ENCODE data around the gene CHST11.
"Not testable (repeated sequence)": the region's sequence is repeated elsewhere in the genome, so short reads cannot be mapped to it uniquely, and the experiment has no call there.

CHST11 gene

DNA sequence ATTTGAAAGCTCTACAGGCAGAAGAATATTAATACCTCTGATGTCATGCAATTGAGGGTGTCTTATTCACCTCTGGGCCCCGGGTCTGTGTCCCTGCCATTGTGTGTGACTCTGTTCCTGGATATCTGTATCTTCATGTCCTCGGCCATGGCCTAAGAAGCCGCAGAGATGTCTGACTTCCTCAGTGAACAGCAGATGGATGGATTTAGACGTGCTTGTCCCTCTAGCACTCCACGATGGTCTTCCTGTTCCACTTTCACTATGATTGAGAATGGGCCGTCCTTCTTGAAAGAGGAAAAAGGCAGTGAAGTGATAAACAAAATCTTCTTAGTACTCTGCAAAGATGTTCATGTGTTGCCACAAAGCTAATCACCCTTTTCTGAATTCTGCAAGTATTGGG, 283.9 kb downstream of the CHST11 start:
- H3K4me3 ChIP-seq (replicated peaks; ENCODE audit: low read depth, low read length) = no peak overlapping the region
- DNase-seq (ENCODE audit: low read depth) = no peak
- TF ChIP-seq, protein P1, sequence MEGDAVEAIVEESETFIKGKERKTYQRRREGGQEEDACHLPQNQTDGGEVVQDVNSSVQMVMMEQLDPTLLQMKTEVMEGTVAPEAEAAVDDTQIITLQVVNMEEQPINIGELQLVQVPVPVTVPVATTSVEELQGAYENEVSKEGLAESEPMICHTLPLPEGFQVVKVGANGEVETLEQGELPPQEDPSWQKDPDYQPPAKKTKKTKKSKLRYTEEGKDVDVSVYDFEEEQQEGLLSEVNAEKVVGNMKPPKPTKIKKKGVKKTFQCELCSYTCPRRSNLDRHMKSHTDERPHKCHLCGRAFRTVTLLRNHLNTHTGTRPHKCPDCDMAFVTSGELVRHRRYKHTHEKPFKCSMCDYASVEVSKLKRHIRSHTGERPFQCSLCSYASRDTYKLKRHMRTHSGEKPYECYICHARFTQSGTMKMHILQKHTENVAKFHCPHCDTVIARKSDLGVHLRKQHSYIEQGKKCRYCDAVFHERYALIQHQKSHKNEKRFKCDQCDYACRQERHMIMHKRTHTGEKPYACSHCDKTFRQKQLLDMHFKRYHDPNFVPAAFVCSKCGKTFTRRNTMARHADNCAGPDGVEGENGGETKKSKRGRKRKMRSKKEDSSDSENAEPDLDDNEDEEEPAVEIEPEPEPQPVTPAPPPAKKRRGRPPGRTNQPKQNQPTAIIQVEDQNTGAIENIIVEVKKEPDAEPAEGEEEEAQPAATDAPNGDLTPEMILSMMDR (IDR thresholded peaks at IDR 0.05; ENCODE audit: low read length, missing control alignments) = no peak

DNA sequence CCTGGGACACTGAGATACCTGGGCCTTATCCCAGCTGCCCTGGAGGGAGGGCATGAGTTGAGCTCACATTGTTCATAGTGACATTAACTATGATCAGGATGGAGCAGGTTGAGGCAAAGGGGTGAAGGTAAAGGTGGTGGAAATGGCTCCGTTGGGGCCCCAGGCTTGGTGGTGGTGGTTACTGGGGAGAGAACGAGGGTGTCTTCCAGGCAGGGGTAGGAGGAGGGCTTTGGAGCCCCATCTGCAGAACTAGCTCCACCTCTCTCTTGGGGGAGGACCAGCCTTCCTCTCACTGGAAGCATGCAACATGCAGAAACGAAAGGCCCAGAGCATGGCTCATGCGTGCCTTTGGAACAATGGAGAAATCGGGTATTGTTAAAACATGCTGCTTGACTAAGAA, 284.3 kb downstream of the CHST11 start:
- H3K4me3 ChIP-seq (replicated peaks; ENCODE audit: low read depth, low read length) = no peak overlapping the region
- no peak for DNase-seq (ENCODE audit: low read depth)
- TF ChIP-seq, protein P1 (IDR thresholded peaks at IDR 0.05; ENCODE audit: low read length, missing control alignments) = no peak

DNA sequence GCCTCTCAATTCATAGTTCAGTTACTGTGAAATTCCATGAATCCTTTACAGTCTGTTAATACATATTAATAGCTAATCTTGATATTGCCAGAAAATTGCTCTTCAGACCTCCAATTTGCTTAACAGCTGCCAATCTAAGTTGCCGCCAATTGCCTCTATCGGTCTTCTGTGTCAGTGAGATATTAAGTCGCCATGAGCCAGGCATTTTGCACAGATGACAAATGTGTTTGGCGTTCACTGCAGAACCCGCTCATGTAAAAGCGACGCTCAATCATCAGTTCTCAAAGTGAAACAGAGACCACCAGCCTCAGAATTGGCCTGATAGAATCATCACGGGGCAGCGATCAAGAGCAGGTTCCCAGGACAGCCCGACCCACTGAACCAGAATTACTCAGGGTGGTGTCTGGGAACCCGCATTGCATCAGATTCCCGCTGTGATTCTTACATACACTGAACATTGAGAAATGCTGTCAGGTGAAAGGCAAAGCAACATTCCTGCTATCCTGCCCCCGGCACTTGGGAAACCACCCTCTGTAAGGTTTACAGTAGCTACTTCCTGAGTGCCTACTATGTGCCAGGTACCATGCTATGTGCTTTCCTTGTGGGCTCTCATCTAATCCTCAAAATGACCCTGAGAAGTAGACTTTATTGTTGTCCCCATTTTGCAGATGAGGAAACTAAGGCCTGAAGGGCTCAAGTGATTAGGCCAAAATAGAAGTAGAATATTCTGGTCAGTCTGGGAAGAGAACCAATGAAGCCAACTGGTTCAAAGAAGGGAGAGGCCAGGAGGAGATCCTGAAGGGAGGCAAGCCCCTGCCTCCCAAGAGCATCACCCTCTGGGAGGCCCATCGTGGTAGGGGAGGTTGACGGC, 285.0 kb downstream of the CHST11 start:
- DNase-seq (ENCODE audit: low read depth) = peak; percentile 21
- TF ChIP-seq, protein P1 (IDR thresholded peaks at IDR 0.05; ENCODE audit: low read length, missing control alignments) = no peak

DNA sequence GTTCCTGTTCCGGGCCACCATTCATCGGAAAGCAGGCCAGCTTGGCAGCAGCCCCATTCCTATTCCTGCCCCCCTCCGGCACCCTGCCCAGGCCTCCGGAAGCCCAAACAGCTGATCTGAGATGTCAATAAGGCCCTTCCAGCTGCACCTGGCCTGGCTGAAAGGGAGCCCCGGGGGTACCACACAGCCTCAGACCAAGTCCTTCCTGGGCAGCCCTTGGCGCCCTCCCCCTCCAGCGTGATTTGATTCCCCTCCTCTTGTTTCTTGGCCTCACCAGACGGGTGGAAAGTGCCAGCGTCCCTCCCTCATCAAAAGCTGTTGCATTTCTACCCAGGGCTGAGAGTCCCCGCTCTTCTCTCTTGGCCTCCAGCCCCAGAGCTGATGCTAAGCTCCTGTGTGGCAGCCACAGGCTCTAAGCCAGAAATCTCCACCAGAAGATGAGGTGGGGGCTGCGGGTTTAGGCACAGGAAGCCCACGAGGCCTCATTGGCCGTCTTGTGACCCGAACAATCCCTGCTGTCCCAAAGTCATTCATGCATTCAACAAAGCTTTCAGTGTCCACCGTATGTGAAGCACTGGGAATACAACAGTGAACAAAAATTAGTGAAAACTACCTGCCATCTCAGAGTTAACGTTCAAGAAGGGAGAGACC, 285.9 kb downstream of the CHST11 start:
- H3K4me3 ChIP-seq (replicated peaks; ENCODE audit: low read depth, low read length) = no peak overlapping the region
- DNase-seq (ENCODE audit: low read depth) = no peak
- TF ChIP-seq, protein P1 (IDR thresholded peaks at IDR 0.05; ENCODE audit: low read length, missing control alignments) = no peak

More for the DNA sequence above, 285.0 kb downstream of the CHST11 start:
- H3K4me3 ChIP-seq (replicated peaks; ENCODE audit: low read depth, low read length) = no peak overlapping the region

DNA sequence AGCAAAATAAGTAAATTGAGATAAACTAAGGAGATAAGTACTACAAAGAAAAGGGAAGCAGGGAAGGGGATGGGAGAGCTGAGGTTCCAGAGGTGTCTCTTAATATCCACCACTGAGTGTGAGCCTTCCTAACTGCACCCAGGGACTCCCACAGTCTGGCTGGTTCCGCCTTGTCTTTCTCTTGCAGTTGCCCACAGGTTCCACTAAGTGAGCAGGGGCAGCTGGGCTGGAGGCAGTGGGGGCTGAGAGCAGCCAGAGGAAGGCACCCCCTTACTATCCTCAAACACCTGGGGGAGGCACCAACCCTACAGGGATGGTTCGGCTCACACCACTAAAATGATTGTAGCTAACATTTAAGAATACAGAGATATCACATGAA, 286.4 kb downstream of the CHST11 start:
- H3K4me3 ChIP-seq (replicated peaks; ENCODE audit: low read depth, low read length) = no peak overlapping the region
- DNase-seq (ENCODE audit: low read depth) = no peak
- TF ChIP-seq, protein P1 (IDR thresholded peaks at IDR 0.05; ENCODE audit: low read length, missing control alignments) = no peak

DNA sequence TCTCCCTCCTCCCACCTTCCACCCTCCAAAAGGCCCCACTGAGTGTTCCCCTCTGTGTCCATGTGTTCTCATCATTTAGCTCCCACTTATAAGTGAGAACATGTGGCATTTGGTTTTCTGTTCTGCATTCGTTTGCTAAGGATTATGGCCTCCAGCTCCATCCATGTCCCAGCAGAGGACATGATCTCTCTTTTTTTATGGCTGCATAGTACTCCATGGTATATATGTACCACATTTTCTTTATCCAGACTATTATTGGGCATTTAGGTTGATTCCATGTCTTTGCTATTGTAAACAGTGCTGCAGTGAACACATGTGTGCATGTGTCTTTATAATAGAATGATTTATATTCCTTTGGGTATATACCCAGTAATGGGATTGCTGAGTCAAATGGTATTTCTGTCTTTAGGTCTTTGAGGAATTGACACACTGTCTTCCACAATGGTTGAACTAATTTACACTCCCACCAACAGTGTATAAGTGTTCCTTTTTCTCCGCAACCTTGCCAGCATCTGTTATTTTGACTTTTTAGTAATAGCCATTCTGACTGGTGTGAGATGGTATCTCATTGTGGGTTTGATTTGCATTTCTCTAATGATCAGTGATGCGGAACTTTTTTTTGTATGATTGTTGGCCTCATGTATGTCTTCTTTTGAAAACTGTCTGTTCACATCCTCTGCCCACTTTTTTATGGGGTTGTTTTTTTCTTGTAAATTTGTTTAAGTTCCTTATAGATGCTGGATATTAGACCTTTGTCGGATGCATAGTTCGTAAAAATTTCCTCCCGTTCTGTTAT, 287.2 kb downstream of the CHST11 start:
- not testable (repeated sequence) for DNase-seq (ENCODE audit: low read depth); H3K4me3 ChIP-seq (replicated peaks; ENCODE audit: low read depth, low read length)

Data from fibroblast of pulmonary artery (primary cell).